Fibroblast of pulmonary artery (primary cell): Measurements from ENCODE around the gene RALB.

Source experiments
- DNase-seq: peaks from one replicate; pipeline ENCODE4 v3.0.0-alpha.2; 2010; ENCODE audit warnings: low read depth
- H3K4me3 ChIP-seq: replicated peaks from 2 replicates; pipeline ENCODE4 v1.5.1; 2011; ENCODE audit warnings: low read depth, mild to moderate bottlenecking, control low read depth, low read length, moderate library complexity
- TF ChIP-seq, protein P1 (sequence below): IDR thresholded peaks from 2 replicates; pipeline ENCODE4 v1.5.1; 2011; ENCODE audit warnings: mild to moderate bottlenecking, control low read depth, low read length, inconsistent platforms; ENCODE audit errors: missing control alignments

RALB gene

DNA sequence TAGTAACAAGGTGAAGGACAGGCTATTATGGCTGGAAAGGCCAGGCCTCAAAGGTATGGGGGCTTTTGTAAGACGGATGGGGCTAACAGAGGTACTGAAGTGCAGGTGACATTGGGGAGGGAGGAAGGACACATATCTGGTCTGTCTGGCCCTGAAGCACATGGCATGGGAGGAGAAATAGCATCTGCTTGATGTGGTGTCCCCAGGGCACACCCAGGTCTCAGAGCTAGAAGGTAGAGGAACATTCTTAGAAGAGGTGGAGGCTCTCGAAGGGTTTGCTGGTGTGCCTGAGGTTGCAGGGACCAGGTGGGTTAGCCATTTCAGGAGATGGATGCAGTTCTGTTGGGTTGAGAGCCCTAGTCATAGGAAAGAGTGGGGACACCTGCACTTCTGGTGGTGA is 9.5 kb downstream of the RALB start:
- no peak for DNase-seq
- H3K4me3 ChIP-seq: no peak overlapping the region
- TF ChIP-seq, protein P1, sequence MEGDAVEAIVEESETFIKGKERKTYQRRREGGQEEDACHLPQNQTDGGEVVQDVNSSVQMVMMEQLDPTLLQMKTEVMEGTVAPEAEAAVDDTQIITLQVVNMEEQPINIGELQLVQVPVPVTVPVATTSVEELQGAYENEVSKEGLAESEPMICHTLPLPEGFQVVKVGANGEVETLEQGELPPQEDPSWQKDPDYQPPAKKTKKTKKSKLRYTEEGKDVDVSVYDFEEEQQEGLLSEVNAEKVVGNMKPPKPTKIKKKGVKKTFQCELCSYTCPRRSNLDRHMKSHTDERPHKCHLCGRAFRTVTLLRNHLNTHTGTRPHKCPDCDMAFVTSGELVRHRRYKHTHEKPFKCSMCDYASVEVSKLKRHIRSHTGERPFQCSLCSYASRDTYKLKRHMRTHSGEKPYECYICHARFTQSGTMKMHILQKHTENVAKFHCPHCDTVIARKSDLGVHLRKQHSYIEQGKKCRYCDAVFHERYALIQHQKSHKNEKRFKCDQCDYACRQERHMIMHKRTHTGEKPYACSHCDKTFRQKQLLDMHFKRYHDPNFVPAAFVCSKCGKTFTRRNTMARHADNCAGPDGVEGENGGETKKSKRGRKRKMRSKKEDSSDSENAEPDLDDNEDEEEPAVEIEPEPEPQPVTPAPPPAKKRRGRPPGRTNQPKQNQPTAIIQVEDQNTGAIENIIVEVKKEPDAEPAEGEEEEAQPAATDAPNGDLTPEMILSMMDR: no peak

DNA sequence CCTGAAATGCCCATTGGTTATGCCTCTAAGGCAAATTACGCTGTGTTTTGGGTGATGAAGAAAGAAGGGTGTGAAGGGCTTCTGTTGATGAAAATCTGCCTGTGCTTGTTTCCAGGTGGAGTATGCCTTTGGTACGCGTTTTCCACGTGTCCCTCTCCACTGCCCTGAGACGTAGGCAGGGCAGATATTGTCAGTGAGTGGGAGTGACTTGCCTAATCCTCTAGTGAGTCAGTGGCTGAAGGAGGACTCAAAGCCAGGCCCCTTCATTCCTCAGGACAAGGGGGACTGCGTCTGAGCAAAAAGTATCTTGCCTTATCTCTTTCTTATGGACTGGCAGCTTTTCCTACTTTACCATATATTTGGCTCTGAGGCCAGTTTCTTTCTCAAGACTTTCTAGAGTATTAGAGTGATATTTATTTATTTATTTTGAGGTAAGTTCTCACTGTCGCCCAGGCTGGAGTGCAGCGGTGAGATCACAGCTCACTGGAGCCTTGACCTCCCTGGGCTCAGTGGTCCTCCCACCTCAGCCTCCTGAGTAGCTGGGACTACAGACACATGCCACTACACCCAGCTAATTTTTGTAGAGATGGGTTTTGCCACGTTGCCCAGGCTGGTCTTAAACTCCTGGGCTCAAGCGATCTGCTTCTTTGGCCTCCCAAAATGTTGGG is 10.2 kb downstream of the RALB start:
- peak; percentile 84 for DNase-seq
- H3K4me3 ChIP-seq: no peak overlapping the region
- TF ChIP-seq, protein P1: no peak

- TF ChIP-seq, protein P1: no peak
- no peak for DNase-seq
- no peak overlapping the region for H3K4me3 ChIP-seq
These were observed 12.4 kb downstream of the RALB start for GRCh38 chr2:120265006-120265405.

DNA sequence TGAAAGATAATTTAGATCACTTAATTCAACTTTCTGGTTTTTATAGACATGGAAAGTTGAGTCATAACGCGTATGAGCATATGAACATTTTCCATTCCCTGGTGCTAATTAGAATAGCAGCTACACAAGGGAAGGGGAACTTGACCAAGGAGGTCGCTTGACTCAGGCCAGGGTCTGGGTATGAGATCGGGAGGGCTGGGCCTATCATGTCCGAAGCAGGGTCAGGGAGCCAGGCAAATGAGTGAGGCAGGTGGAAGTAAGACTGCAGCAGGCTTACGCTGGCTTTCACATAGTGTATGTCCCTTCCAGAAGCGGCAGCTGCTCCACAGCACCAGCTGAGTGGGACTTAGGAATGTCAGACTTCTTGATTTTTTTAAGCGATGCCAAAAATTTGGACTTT is 14.7 kb downstream of the RALB start:
- TF ChIP-seq, protein P1: no peak
- H3K4me3 ChIP-seq: no peak overlapping the region
- no peak for DNase-seq

DNA sequence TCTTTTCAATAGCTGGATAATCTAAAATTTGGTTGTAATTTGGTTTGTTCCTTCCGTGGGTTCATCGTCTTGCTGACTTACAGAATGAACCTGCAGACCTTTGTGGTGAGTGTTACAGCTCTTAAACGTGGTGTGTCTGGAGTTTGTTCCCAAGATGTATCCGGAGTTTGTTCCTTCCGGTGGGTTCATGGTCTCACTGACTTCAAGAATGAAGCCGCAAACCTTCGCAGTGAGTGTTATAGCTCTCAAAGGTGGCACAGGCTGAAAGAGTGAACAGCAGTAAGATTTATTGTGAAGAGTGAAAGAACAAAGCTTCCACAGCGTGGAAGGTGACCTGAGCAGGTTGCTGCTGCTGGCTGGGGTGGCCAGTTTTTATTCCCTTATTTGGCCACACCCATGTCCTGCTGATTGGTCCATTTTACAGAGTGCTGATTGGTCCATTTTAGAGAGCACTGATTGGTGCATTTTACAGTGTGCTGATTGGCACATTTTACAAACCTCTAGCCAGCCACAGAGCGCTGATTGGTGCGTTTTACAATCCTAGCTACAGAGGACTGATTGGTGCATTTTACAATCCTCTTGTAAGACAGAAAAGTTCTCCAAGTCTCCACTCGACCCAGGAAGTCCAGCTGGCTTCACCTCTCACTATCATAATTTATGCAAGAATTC is 16.6 kb downstream of the RALB start:
- no peak for DNase-seq
- TF ChIP-seq, protein P1: no peak
- H3K4me3 ChIP-seq: no peak overlapping the region

DNA sequence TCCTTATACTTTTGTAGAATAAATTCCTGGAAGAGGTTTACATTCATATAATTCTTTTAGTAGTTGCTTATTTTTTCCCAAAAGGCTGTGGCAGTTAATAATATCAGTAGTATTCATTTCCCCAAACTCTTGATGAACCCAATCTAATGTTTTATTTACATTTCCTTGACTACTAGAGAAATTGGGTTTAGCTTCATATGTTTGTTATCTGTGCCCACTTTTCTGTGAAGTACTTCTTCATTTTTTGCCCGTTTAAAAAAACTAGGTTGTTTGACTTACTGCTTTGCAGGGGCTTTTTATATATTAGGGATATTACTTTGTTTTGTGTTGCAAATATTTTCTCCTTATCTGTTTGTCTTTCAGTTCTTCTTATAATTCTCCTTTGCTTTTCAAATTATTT is 17.2 kb downstream of the RALB start:
- TF ChIP-seq, protein P1: no peak
- DNase-seq: no peak
- H3K4me3 ChIP-seq: no peak overlapping the region
